Neural cell (in vitro differentiated cells): Measurements from ENCODE around the gene KCNH5. TPM values are rescaled to one million over a fixed set of nuclear protein-coding genes. Genes with fewer than 3 reads are reported as not detected.

Experiments used
- H2AFZ ChIP-seq: fragments of 200-600, 300-800 bp; sonication (generic), shearing (Covaris generic); 2 replicates; pipeline ENCODE4 v1.6.0; 2014; ENCODE audit warnings: low read depth, mild to moderate bottlenecking, antibody characterized with exemption, low read length, moderate library complexity
- H3F3A ChIP-seq: fragments of 200-600 bp; shearing (Covaris generic); 2 replicates; pipeline ENCODE4 v1.6.1; 2016; ENCODE audit warnings: mild to moderate bottlenecking, moderate library complexity, mixed read lengths, antibody characterized with exemption, low read length; ENCODE audit not compliant: insufficient read depth, poor library complexity, severe bottlenecking
- H3K27ac ChIP-seq: fragments of 200-600, 300-800 bp; sonication (generic), shearing (Covaris generic); 2 replicates; pipeline ENCODE4 v1.5.1; 2014; ENCODE audit warnings: mild to moderate bottlenecking, low read length, moderate library complexity
- H3K27me3 ChIP-seq: fragments of 300-800, 200-600 bp; sonication (generic), shearing (Covaris generic); 2 replicates; pipeline ENCODE4 v1.6.0; 2014; ENCODE audit warnings: mild to moderate bottlenecking, low read depth, low read length, moderate library complexity; ENCODE audit not compliant: insufficient read depth
- H3K36me3 ChIP-seq: fragments of 300-800, 200-600 bp; sonication (generic), shearing (Covaris generic); 2 replicates; pipeline ENCODE4 v1.5.1; 2014; ENCODE audit warnings: mild to moderate bottlenecking, antibody characterized with exemption, low read length, moderate library complexity; ENCODE audit not compliant: insufficient read depth
- H3K4me2 ChIP-seq: fragments of 300-800, 200-600 bp; sonication (generic), shearing (Covaris generic); 2 replicates; pipeline ENCODE4 v1.6.0; 2014; ENCODE audit warnings: mild to moderate bottlenecking, low read length
- H3K4me3 ChIP-seq: fragments of 300-800, 200-600 bp; sonication (generic), shearing (Covaris generic); 2 replicates; pipeline ENCODE4 v1.5.1; 2014; ENCODE audit warnings: mild to moderate bottlenecking, low read length, moderate library complexity
- H3K79me2 ChIP-seq: fragments of 200-600 bp; shearing (Covaris generic); replicated peaks from 2 replicates; pipeline ENCODE4 v1.6.0; 2014; ENCODE audit warnings: mild to moderate bottlenecking, low read length, moderate library complexity; ENCODE audit not compliant: insufficient read depth
- H3K9ac ChIP-seq: fragments of 300-800, 200-600 bp; sonication (generic), shearing (Covaris generic); 2 replicates; pipeline ENCODE4 v1.6.1; 2016; ENCODE audit warnings: mild to moderate bottlenecking, low read length, mixed read lengths
- H3K9me2 ChIP-seq: fragments of 200-600 bp; shearing (Covaris generic); 2 replicates; pipeline ENCODE4 v1.6.1; 2016; ENCODE audit warnings: mild to moderate bottlenecking, low read length, mixed read lengths; ENCODE audit not compliant: insufficient read depth
- H3K9me3 ChIP-seq: fragments of 200-600, 300-800 bp; sonication (generic), shearing (Covaris generic); 2 replicates; pipeline ENCODE4 v1.6.1; 2016; ENCODE audit warnings: mild to moderate bottlenecking, mixed run types, low read length, moderate library complexity, mixed read lengths
- H4K20me1 ChIP-seq: fragments of 200-600 bp; shearing (Covaris generic); 2 replicates; pipeline ENCODE4 v1.6.1; 2016; ENCODE audit warnings: mild to moderate bottlenecking, mixed run types; ENCODE audit not compliant: insufficient read depth
- EP300 ChIP-seq: fragments of 450-650 bp; conservative IDR thresholded peaks from 2 replicates; pipeline ENCODE4 v1.6.1; 2014; ENCODE audit warnings: antibody characterized with exemption, mild to moderate bottlenecking, moderate library complexity; ENCODE audit not compliant: poor library complexity, severe bottlenecking
- EZH2 ChIP-seq: fragments of 200-600, 300-800 bp; shearing (Covaris generic), sonication (generic); IDR thresholded peaks from 2 replicates; pipeline ENCODE4 v1.6.1; 2014; ENCODE audit warnings: antibody characterized with exemption, low read length, borderline replicate concordance, mild to moderate bottlenecking; ENCODE audit not compliant: insufficient read depth, poor library complexity, severe bottlenecking
- MXI1 ChIP-seq: fragments of 450-650 bp; conservative IDR thresholded peaks from 2 replicates; pipeline ENCODE4 v1.6.1; 2014; ENCODE audit warnings: antibody characterized with exemption, mild to moderate bottlenecking; ENCODE audit not compliant: poor library complexity, severe bottlenecking
- POLR2AphosphoS5 ChIP-seq: IDR thresholded peaks from 2 replicates; pipeline ENCODE4 v1.6.1; 2012
- RAD21 ChIP-seq: fragments of 450-650 bp; conservative IDR thresholded peaks from 2 replicates; pipeline ENCODE4 v1.6.1; 2014; ENCODE audit warnings: antibody characterized with exemption, mild to moderate bottlenecking, moderate library complexity
- SMC3 ChIP-seq: fragments of 450-650 bp; conservative IDR thresholded peaks from 2 replicates; pipeline ENCODE4 v1.6.1; 2014; ENCODE audit warnings: antibody characterized with exemption, mild to moderate bottlenecking, moderate library complexity; ENCODE audit not compliant: poor library complexity
- TAF1 ChIP-seq: IDR thresholded peaks from 2 replicates; pipeline ENCODE4 v1.6.1; 2012; ENCODE audit warnings: low read depth
- polyA plus RNA-seq: library from polyadenylated mRNA; depleted of rRNA; stranded (reverse); fragments of >200 nt; gene quantifications from 2 replicates; pipeline ENCODE4 v1.2.3, GENCODE V29; 2014
- TF ChIP-seq, protein P1 (sequence below): fragments of 450-650 bp; IDR thresholded peaks from 2 replicates; pipeline ENCODE4 v1.5.1; 2014; ENCODE audit warnings: antibody characterized with exemption, mild to moderate bottlenecking, moderate library complexity; ENCODE audit not compliant: poor library complexity, severe bottlenecking
- TF ChIP-seq, protein P2 (sequence below): IDR thresholded peaks from 2 replicates; pipeline ENCODE4 v1.6.1; 2012; ENCODE audit warnings: borderline replicate concordance

The KCNH5 gene
- polyA plus RNA-seq, 1 donor from 2014 or later = 0.95 TPM

- TF ChIP-seq RAD21 (no peak), SMC3 (no peak), EP300 (no peak), EZH2 (no peak), MXI1 (no peak), POLR2AphosphoS5 (no peak), TAF1 (no peak)
- TF ChIP-seq, protein P1, sequence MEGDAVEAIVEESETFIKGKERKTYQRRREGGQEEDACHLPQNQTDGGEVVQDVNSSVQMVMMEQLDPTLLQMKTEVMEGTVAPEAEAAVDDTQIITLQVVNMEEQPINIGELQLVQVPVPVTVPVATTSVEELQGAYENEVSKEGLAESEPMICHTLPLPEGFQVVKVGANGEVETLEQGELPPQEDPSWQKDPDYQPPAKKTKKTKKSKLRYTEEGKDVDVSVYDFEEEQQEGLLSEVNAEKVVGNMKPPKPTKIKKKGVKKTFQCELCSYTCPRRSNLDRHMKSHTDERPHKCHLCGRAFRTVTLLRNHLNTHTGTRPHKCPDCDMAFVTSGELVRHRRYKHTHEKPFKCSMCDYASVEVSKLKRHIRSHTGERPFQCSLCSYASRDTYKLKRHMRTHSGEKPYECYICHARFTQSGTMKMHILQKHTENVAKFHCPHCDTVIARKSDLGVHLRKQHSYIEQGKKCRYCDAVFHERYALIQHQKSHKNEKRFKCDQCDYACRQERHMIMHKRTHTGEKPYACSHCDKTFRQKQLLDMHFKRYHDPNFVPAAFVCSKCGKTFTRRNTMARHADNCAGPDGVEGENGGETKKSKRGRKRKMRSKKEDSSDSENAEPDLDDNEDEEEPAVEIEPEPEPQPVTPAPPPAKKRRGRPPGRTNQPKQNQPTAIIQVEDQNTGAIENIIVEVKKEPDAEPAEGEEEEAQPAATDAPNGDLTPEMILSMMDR = no peak
- TF ChIP-seq, protein P2, sequence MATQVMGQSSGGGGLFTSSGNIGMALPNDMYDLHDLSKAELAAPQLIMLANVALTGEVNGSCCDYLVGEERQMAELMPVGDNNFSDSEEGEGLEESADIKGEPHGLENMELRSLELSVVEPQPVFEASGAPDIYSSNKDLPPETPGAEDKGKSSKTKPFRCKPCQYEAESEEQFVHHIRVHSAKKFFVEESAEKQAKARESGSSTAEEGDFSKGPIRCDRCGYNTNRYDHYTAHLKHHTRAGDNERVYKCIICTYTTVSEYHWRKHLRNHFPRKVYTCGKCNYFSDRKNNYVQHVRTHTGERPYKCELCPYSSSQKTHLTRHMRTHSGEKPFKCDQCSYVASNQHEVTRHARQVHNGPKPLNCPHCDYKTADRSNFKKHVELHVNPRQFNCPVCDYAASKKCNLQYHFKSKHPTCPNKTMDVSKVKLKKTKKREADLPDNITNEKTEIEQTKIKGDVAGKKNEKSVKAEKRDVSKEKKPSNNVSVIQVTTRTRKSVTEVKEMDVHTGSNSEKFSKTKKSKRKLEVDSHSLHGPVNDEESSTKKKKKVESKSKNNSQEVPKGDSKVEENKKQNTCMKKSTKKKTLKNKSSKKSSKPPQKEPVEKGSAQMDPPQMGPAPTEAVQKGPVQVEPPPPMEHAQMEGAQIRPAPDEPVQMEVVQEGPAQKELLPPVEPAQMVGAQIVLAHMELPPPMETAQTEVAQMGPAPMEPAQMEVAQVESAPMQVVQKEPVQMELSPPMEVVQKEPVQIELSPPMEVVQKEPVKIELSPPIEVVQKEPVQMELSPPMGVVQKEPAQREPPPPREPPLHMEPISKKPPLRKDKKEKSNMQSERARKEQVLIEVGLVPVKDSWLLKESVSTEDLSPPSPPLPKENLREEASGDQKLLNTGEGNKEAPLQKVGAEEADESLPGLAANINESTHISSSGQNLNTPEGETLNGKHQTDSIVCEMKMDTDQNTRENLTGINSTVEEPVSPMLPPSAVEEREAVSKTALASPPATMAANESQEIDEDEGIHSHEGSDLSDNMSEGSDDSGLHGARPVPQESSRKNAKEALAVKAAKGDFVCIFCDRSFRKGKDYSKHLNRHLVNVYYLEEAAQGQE = no peak
- no peak overlapping the region for H3K27ac ChIP-seq
- no peaks in the 10 kb centered on the region for H3K9me3 ChIP-seq
- no peaks in the 10 kb centered on the region for H3K9me2 ChIP-seq
- no peak overlapping the region for H3K4me2 ChIP-seq
- H3K9ac ChIP-seq = no peak overlapping the region
- H4K20me1 ChIP-seq = no peaks in the 10 kb centered on the region
- no peak overlapping the region for H3K4me3 ChIP-seq
- no peaks in the 10 kb centered on the region for H3K36me3 ChIP-seq
- no peak overlapping the region for H2AFZ ChIP-seq
- H3F3A ChIP-seq = no peaks in the 10 kb centered on the region
- H3K27me3 ChIP-seq = no peaks in the 10 kb centered on the region
- no peaks in the 10 kb centered on the region for H3K79me2 ChIP-seq
Observed at GRCh38 chr14:62706217-62706616, 339.0 kb downstream of the KCNH5 start.

DNA sequence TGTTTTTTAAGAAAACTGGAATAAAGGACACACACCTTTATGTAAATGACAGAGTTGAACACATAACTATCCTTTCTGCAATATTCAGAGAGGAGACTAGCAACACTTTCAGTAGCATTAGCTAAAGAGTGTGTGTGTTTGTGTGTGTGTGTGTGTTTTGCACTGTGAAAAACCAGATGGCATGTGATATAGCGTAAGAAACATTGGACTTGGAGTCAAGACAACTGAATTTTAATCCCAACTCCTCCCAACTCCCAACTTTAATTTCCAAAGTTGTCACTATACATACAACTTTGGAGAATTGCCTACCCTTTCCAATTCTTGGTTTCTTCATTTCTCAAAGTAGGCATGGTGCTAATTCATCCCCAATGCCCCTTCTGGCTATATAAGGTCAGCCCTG, 347.8 kb downstream of the KCNH5 start:
- Histone ChIP-seq H3K79me2 (no peaks in the 10 kb centered on the region), H3K9me3 (no peaks in the 10 kb centered on the region), H3K4me3 (no peak overlapping the region), H3K27me3 (no peaks in the 10 kb centered on the region), H2AFZ (no peak overlapping the region), H3K27ac (no peak overlapping the region), H3K36me3 (no peaks in the 10 kb centered on the region), H4K20me1 (no peaks in the 10 kb centered on the region), H3K9ac (no peak overlapping the region), H3K4me2 (no peak overlapping the region), H3K9me2 (no peaks in the 10 kb centered on the region), H3F3A (no peaks in the 10 kb centered on the region)
- no peak for TF ChIP-seq MXI1
- no peak for TF ChIP-seq EP300
- no peak for TF ChIP-seq EZH2
- TF ChIP-seq RAD21 = no peak

DNA sequence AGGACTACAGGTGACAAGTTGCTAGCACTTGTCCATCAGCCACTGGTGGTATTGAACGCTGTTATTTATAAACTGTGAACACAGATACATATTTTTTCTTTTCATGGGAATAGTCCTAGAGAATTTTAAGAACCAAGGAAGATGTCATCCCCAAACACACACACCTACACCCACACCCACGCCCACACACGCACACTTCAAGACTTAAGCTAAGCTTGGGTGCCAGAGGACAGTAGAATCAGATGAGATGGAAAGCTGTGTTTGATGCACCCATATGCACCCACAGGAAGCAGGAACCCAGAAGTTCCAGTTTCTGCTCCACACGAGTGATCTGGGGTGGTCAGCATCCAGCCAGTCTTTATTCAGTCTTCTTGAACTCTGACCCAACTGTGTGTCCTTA, 348.3 kb downstream of the KCNH5 start:
- H3K36me3 ChIP-seq = no peaks in the 10 kb centered on the region
- no peak overlapping the region for H3K4me2 ChIP-seq
- H3F3A ChIP-seq = no peaks in the 10 kb centered on the region
- H3K27ac ChIP-seq = no peak overlapping the region
- H3K4me3 ChIP-seq = no peak overlapping the region
- no peak overlapping the region for H3K9ac ChIP-seq
- TF ChIP-seq, protein P2 = no peak
- TF ChIP-seq EP300 = no peak
- no peak for TF ChIP-seq EZH2
- TF ChIP-seq TAF1 = no peak
- TF ChIP-seq RAD21 = no peak
- TF ChIP-seq SMC3 = no peak
- TF ChIP-seq, protein P1 = no peak
- TF ChIP-seq MXI1 = no peak
- no peak for TF ChIP-seq POLR2AphosphoS5
- no peaks in the 10 kb centered on the region for H3K79me2 ChIP-seq
- H2AFZ ChIP-seq = no peak overlapping the region
- H3K9me3 ChIP-seq = no peaks in the 10 kb centered on the region
- H3K27me3 ChIP-seq = no peaks in the 10 kb centered on the region
- H4K20me1 ChIP-seq = no peaks in the 10 kb centered on the region
- H3K9me2 ChIP-seq = no peaks in the 10 kb centered on the region
